ENCODE results near the gene OGFOD1. TPM values are rescaled to one million over a fixed set of nuclear protein-coding genes. Genes with fewer than 3 reads are reported as not detected.

Gene OGFOD1
- total and polyA plus RNA-seq, 2 experiments from 2014 or later, result 74.5 to 76.3 TPM

DNA sequence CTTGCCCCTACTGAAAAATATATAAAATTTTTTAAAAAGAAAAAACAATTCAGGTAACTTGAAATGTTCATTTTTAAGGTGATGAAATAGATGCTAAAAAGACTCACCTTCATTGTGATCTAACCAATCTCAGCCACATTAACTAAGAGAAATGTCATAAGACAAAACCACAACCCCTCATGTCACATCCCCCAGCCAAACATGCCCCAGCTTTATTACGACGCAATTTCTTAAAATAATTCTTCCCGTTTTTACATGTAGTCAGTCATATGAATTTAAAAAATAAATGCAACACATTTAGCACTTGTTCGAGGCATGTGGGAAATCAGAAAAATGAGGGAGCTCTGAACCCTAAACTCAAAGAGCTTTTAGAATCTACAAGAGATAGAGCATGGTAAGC lies 35.5 kb upstream of the OGFOD1 start:
- Mint-ChIP-seq H3K4me3 (no peak overlapping the region), H3K9me3 (no peaks in the 10 kb centered on the region), H3K27ac (no peak overlapping the region), H3K4me1 (peaks cover 23% of the 10 kb centered on the region), H3K27me3 (ENCODE audit: insufficient read depth, low read depth, poor library complexity) (peaks cover 2% of the 10 kb centered on the region), H3K36me3 (ENCODE audit: low read depth) (peaks cover 13% of the 10 kb centered on the region)
- Histone ChIP-seq H4K20me1 (replicated peaks; ENCODE audit: insufficient read depth) (peaks cover 18% of the 10 kb centered on the region), H3K36me3 (ENCODE audit: insufficient read depth) (0 out of 2 replicates have a peak, but pooled peaks cover 3% of the 10 kb centered on the region), H3K9me2 (ENCODE audit: insufficient read depth) (no peaks in the 10 kb centered on the region), H2AFZ (no peak overlapping the region), H3K27ac (ENCODE audit: low read depth) (no peak overlapping the region), H3K4me3 (no peak overlapping the region), H3K4me1 (ENCODE audit: insufficient read depth) (peaks cover 30% of the 10 kb centered on the region), H3K27me3 (ENCODE audit: insufficient read depth) (no peaks in the 10 kb centered on the region), H3K79me2 (replicated peaks; ENCODE audit: insufficient read depth) (peaks cover 73% of the 10 kb centered on the region), H3F3A (replicated peaks; ENCODE audit: low read depth) (no peaks in the 10 kb centered on the region), H3K4me2 (no peak overlapping the region)
- TF ChIP-seq, protein P1, sequence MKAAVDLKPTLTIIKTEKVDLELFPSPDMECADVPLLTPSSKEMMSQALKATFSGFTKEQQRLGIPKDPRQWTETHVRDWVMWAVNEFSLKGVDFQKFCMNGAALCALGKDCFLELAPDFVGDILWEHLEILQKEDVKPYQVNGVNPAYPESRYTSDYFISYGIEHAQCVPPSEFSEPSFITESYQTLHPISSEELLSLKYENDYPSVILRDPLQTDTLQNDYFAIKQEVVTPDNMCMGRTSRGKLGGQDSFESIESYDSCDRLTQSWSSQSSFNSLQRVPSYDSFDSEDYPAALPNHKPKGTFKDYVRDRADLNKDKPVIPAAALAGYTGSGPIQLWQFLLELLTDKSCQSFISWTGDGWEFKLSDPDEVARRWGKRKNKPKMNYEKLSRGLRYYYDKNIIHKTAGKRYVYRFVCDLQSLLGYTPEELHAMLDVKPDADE (IDR thresholded peaks at IDR 0.05), result no peak
- TF ChIP-seq, protein P2, sequence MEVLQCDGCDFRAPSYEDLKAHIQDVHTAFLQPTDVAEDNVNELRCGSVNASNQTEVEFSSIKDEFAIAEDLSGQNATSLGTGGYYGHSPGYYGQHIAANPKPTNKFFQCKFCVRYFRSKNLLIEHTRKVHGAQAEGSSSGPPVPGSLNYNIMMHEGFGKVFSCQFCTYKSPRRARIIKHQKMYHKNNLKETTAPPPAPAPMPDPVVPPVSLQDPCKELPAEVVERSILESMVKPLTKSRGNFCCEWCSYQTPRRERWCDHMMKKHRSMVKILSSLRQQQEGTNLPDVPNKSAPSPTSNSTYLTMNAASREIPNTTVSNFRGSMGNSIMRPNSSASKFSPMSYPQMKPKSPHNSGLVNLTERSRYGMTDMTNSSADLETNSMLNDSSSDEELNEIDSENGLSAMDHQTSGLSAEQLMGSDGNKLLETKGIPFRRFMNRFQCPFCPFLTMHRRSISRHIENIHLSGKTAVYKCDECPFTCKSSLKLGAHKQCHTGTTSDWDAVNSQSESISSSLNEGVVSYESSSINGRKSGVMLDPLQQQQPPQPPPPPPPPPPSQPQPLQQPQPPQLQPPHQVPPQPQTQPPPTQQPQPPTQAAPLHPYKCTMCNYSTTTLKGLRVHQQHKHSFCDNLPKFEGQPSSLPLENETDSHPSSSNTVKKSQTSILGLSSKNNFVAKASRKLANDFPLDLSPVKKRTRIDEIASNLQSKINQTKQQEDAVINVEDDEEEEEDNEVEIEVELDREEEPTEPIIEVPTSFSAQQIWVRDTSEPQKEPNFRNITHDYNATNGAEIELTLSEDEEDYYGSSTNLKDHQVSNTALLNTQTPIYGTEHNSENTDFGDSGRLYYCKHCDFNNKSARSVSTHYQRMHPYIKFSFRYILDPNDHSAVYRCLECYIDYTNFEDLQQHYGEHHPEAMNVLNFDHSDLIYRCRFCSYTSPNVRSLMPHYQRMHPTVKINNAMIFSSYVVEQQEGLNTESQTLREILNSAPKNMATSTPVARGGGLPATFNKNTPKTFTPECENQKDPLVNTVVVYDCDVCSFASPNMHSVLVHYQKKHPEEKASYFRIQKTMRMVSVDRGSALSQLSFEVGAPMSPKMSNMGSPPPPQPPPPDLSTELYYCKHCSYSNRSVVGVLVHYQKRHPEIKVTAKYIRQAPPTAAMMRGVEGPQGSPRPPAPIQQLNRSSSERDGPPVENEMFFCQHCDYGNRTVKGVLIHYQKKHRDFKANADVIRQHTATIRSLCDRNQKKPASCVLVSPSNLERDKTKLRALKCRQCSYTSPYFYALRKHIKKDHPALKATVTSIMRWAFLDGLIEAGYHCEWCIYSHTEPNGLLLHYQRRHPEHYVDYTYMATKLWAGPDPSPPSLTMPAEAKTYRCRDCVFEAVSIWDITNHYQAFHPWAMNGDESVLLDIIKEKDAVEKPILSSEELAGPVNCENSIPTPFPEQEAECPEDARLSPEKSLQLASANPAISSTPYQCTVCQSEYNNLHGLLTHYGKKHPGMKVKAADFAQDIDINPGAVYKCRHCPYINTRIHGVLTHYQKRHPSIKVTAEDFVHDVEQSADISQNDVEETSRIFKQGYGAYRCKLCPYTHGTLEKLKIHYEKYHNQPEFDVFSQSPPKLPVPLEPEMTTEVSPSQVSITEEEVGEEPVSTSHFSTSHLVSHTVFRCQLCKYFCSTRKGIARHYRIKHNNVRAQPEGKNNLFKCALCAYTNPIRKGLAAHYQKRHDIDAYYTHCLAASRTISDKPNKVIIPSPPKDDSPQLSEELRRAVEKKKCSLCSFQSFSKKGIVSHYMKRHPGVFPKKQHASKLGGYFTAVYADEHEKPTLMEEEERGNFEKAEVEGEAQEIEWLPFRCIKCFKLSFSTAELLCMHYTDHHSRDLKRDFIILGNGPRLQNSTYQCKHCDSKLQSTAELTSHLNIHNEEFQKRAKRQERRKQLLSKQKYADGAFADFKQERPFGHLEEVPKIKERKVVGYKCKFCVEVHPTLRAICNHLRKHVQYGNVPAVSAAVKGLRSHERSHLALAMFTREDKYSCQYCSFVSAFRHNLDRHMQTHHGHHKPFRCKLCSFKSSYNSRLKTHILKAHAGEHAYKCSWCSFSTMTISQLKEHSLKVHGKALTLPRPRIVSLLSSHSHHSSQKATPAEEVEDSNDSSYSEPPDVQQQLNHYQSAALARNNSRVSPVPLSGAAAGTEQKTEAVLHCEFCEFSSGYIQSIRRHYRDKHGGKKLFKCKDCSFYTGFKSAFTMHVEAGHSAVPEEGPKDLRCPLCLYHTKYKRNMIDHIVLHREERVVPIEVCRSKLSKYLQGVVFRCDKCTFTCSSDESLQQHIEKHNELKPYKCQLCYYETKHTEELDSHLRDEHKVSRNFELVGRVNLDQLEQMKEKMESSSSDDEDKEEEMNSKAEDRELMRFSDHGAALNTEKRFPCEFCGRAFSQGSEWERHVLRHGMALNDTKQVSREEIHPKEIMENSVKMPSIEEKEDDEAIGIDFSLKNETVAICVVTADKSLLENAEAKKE (CRISPR knock-in tag; IDR thresholded peaks at IDR 0.05), result no peak
- TF ChIP-seq EZH2 (IDR thresholded peaks at IDR 0.05; ENCODE audit: low read depth, unreplicated experiment), result no peak
- TF ChIP-seq, protein P3, sequence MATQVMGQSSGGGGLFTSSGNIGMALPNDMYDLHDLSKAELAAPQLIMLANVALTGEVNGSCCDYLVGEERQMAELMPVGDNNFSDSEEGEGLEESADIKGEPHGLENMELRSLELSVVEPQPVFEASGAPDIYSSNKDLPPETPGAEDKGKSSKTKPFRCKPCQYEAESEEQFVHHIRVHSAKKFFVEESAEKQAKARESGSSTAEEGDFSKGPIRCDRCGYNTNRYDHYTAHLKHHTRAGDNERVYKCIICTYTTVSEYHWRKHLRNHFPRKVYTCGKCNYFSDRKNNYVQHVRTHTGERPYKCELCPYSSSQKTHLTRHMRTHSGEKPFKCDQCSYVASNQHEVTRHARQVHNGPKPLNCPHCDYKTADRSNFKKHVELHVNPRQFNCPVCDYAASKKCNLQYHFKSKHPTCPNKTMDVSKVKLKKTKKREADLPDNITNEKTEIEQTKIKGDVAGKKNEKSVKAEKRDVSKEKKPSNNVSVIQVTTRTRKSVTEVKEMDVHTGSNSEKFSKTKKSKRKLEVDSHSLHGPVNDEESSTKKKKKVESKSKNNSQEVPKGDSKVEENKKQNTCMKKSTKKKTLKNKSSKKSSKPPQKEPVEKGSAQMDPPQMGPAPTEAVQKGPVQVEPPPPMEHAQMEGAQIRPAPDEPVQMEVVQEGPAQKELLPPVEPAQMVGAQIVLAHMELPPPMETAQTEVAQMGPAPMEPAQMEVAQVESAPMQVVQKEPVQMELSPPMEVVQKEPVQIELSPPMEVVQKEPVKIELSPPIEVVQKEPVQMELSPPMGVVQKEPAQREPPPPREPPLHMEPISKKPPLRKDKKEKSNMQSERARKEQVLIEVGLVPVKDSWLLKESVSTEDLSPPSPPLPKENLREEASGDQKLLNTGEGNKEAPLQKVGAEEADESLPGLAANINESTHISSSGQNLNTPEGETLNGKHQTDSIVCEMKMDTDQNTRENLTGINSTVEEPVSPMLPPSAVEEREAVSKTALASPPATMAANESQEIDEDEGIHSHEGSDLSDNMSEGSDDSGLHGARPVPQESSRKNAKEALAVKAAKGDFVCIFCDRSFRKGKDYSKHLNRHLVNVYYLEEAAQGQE (IDR thresholded peaks at IDR 0.05; ENCODE audit: unreplicated experiment), result no peak
- TF ChIP-seq EZH2phosphoT487 (IDR thresholded peaks at IDR 0.05; ENCODE audit: unreplicated experiment), result no peak
- no peak for TF ChIP-seq STAT1 (IDR thresholded peaks at IDR 0.05; ENCODE audit: unreplicated experiment)
- no peak for TF ChIP-seq POLR2AphosphoS5 (IDR thresholded peaks at IDR 0.05; ENCODE audit: low read depth)
- TF ChIP-seq ZNF114 (CRISPR knock-in tag; IDR thresholded peaks at IDR 0.05), result no peak
- TF ChIP-seq JUNB (IDR thresholded peaks at IDR 0.05; ENCODE audit: unreplicated experiment), result no peak
- TF ChIP-seq ZNF331 (CRISPR knock-in tag; IDR thresholded peaks at IDR 0.05; ENCODE audit: low read depth), result no peak
- no peak for TF ChIP-seq CREB1 (CRISPR knock-in tag; IDR thresholded peaks at IDR 0.05; ENCODE audit: low read depth)
- TF ChIP-seq, protein P4, sequence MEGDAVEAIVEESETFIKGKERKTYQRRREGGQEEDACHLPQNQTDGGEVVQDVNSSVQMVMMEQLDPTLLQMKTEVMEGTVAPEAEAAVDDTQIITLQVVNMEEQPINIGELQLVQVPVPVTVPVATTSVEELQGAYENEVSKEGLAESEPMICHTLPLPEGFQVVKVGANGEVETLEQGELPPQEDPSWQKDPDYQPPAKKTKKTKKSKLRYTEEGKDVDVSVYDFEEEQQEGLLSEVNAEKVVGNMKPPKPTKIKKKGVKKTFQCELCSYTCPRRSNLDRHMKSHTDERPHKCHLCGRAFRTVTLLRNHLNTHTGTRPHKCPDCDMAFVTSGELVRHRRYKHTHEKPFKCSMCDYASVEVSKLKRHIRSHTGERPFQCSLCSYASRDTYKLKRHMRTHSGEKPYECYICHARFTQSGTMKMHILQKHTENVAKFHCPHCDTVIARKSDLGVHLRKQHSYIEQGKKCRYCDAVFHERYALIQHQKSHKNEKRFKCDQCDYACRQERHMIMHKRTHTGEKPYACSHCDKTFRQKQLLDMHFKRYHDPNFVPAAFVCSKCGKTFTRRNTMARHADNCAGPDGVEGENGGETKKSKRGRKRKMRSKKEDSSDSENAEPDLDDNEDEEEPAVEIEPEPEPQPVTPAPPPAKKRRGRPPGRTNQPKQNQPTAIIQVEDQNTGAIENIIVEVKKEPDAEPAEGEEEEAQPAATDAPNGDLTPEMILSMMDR (conservative IDR thresholded peaks at IDR 0.05; ENCODE audit: low read depth in 2 of 2), result no peak
- no peak for TF ChIP-seq NANOG (IDR thresholded peaks at IDR 0.05; ENCODE audit: borderline replicate concordance)
- ATAC-seq (no peak), DNase-seq (ENCODE audit: low spot score) (no peak)
